HG02610 (cell line): ENCODE results near the gene RBM10.

Experiments
- ATAC-seq: cut with Tn5 transposase; IDR thresholded peaks from one replicate; pipeline ENCODE4 v1.9.1; 2021; ENCODE audit warnings: mild to moderate bottlenecking, moderate library complexity; ENCODE audit not compliant: unreplicated experiment

The RBM10 gene

GRCh38 chrX:47148946-47149345, 3.9 kb downstream of the RBM10 start:
- no peak for ATAC-seq

DNA sequence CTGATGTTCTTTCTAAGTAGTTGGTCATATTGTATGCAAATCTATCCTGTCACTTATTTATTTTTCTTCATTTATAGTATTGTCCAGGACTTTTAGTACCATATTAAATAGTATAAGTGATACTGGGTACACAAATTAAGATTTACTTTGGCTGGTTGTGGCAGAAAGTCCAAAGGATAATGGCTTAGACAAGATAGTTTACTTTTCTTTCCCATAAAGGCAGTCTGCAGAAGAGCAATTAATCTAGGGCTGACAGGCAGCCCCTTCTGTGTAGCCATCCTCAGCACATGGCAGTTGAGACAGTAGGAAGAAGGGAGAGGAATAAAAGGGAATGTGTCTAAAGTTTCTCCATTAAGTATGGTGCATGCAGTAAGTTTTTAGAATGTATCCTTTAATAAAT, 6.4 kb downstream of the RBM10 start:
- ATAC-seq, result no peak

DNA sequence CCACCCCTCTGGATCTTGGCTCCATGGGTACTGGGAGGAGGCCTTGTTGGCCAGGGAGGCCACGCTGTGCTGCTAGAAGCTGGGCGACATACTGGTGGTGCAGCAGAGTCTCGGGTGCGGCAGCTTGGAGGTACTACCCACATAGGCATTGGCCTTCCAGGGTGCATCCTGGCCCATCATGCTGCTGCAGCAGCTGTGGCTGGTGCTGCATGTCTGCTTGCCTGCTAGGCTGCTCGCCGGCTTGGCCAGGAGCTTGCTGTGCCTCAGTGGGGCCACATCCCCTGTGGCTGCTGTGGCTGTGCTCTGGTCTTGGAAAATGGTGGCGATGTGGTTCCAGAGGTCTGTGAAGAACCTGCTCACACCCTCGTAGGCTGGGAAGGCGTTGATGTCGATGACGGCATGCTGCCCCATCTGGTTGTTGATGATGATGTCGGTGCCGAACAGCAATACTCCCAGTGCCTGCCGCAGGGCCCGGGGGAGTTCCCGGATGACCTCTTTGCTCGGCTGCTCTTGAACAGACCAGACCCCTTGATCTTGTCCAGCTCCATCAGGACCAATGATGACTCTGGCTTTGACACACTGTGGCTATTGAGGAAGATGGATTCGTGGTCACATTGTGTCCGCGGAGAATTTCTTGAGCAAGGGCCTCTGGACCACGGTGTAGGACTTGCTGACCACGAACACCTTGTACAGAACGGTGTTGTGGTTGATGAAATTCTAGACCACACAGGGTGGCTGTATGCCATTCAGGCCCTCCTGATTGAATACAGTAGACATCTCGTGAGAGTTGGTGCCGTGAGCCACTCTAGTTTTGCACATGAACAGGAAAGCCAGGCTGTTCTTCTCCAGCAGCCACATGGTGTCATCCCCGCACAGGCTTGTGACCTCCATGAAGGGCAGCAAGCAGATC, 11.8 kb downstream of the RBM10 start:
- ATAC-seq, result no peak

DNA sequence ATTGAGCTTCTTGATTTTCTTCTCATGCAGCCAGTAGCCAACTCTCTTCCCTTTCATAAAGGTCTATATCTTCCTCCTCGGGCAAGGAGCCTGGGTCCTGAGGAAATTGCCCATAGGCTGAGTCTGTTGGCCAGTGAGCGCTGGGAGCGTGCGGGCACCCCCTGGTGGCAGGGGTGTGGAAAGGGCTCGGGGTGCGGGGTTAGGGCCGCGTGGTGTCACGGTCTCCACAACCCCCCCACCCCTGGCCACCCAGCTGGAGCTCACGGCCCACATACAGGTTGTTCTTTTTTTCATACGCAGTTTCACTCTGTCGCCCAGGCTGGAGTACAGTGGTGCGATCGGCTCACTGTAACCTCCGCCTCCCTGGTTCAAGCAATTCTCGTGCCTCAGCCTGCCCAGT, 13.1 kb downstream of the RBM10 start:
- no peak for ATAC-seq

DNA sequence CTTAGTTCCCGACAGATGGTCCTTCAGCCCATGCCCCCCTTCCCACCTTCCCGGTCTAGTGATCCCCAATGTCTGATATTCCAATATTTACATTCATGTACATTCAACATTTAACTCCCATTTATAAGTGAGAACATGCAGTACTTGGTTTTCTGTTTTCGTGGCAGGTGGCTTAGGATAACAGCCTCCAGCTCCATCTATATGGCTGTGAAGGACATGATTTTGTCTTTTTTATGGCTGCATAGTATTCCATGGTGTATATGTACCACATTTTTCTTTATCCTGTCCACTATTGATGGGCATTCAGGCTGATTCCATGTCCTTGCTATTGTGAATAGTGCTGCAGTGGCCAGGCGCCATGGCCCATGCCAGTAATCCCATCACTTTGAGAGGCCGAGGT, 13.8 kb downstream of the RBM10 start:
- no peak for ATAC-seq

- ATAC-seq, result no peak
These were observed 15.8 kb downstream of the RBM10 start for GRCh38 chrX:47160781-47161180.

DNA sequence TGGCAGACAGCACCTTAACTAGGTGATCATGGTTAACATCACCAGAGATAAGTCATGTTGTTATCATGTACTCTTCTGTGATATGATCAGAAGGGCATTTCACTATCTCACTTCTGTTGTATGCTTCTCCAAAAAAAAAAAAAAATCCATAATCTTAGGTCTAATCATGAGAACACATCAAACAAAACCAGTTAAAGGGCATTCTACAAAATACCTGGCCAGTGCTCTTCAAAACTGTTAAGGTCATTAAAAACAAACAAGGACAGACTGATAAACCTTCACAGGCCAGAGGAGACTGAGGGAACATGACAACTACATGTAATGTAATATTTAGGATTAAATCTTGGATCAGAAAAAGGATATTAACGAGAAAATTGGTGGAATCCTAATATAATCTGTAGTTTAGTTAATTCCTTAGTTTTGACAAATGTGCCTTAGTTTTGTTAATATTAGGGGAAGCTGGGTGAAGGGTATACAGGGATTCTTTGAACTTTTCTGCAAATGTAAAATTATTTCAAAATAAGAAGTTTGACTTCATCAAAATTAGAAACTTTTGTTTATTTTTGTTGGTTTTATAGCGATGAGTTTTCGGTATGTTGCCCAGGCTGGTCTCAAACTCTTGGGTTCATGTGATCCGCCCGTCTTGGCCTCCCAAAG, 18.0 kb downstream of the RBM10 start:
- no peak for ATAC-seq

DNA sequence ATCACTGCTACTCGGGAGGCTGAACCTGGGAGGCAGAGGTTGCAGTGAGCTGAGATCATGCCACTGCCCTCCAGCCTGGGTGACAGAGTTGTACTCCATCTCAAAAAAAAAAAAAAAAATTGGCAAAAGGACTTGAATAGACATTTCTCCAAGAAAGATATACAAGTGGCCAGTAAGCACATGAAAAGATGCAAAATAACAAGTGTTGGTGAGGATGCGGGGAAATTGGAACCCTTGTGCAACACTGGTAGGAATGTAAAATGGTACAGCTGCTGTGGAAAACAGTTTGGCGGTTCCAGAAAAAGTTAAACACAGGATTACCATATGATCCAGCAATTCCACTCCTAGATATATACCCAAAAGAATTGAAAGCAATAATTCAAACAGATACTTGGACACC, 19.4 kb downstream of the RBM10 start:
- no peak for ATAC-seq

DNA sequence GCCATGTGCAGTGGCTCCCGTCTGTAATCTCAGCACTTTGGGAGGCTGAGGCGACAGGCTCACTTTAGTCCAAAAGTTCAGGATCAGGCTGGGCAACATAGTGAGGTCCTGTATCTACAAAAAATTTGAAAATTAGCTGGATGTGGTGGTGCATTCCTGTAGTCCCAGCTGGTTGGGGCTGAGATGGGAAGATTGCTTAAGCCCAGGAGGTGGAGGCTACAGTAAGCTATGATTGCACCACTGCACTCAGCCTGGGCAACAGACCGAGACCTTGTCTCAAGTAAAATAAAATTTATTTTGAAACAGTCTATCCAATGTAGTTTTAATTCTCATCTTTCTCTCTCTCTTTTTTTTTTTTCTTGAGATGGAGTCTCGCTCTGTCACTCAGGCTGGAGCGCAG, 21.1 kb downstream of the RBM10 start:
- ATAC-seq, result no peak

- ATAC-seq, result no peak
These were observed 23.6 kb downstream of the RBM10 start for GRCh38 chrX:47168495-47169073.

- ATAC-seq, result no peak
These were observed 24.3 kb downstream of the RBM10 start for GRCh38 chrX:47169273-47169672.

GRCh38 chrX:47169726-47170515, 24.9 kb downstream of the RBM10 start:
- ATAC-seq, result no peak

DNA sequence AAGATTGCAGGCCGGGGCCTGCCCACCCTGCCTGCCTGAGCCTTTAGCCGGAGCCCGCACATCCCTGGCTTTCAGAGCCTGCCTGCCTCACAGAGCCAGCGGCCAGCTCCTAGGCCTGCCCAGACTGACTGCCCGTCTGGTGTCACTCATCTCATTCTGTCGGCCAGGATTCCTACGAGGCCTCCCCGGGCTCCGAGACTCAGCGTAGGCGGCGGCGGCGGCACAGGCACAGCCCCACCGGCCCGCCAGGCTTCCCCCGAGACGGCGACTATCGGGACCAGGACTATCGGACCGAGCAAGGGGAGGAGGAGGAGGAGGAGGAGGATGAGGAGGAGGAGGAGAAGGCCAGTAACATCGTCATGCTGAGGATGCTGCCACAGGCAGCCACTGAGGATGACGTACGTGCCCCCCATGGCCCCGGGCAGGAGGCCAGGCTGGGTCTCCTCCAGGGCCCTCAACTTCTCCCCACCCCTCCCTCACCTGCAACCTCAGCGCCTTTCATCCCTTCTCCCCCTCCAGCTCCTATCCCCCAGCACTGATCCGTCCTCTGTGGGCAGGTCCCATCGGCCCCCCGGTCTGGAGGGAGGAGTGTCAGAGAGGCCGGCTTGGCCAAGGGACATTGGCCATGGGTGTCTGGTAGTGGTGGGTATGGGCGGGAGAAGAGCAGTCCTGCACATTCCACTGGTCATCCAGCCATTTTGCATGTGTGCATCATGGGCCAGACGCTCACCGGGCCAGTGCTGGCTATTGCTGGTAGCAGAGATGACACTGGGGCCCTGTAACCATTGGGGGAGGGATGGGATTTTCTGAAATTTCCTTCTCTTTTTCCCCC, 26.1 kb downstream of the RBM10 start:
- no peak for ATAC-seq

DNA sequence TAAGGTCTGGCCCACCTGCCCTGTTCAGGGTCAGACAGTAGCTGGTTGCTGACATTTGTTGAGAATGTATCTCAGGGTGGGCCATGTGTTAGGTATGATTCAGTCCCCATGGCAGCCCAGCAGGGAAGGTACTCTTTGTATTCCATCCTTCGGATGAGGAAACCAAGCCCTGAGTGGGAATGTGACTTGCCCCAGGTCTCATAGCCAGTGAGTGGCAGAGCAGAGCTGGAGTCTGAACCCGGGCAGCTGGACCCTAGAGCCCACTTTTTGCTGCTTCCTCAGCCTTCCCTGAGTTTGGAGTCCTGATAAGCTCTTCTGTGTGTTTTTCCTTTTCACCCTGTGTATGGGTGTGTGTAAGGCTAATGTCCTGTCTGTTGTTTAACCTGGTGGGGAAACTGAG, 27.0 kb downstream of the RBM10 start:
- ATAC-seq, result no peak

DNA sequence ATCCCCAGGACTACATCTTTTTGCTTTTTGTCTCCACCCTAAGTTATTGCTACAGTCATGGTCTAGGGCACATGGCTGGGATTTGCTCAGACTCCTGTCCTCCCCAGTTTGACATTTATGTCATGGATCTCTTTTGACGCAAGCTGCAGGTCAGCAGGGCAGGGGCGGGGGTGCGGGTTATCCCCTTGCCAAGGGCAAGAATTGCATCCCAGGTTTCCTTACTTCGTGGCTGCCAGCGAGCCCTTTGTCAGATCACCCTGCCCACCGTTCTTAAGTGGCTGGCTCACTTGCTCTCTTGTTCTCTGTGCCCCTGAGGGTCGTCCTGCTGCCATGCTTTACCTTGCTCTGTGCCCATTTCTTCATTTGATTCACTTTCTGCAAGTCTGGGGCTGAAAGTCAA, 27.5 kb downstream of the RBM10 start:
- no peak for ATAC-seq

GRCh38 chrX:47172971-47173792, 28.2 kb downstream of the RBM10 start:
- ATAC-seq, result no peak

DNA sequence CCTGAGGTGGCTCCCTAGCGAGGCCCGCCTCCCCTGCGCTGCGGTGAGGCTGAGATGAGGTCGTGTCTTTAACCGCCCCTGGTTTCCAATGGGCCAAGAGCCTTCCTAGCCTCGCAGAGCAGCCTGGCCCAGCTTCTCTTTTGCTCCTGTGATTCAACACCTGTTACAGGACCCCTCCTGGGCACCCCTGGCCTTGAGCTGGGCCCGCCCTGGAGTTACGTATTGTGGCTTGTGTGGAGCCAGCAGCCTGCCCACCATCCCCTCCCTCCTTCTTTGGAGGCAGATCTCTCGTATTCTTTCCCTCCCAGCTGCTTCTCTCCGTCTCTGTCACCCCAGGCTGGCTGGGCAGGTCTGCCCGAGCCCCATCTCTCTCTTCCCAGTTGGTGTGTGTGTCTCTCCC, 29.4 kb downstream of the RBM10 start:
- no peak for ATAC-seq

GRCh38 chrX:47174846-47175587, 30.0 kb downstream of the RBM10 start:
- no peak for ATAC-seq

DNA sequence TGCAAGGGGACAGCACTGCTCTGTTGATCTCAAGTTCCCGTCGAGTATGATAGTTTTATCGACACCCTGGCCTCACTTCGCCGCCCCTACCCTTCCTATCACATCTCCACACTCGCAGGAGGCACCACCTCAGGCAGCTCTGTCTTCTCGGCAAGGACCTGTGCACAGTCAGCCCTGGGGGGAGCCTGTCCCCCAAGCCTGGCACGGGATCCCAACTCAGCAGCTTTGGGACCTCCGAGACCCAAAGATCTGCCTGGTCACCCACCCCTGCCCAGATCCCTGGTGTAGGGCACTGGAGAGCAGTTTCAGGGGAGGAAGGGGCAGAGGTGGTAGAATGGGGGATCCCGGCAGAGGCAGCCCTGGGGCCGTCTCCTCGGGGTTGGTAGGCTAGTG, 30.6 kb downstream of the RBM10 start:
- no peak for ATAC-seq
